Epithelial cell of esophagus (primary cell): ENCODE data around the gene GRIN2A.

Source experiments
- DNase-seq: peaks from one replicate; pipeline ENCODE4 v3.0.0; 2010; ENCODE audit warnings: low read depth
- H3K4me3 ChIP-seq: 2 replicates; pipeline ENCODE4 v1.5.1; 2011; ENCODE audit warnings: mild to moderate bottlenecking, low read length, control low read depth
- TF ChIP-seq, protein P1 (sequence below): IDR thresholded peaks from 2 replicates; pipeline ENCODE4 v1.5.1; 2011; ENCODE audit warnings: low read depth, mild to moderate bottlenecking, low read length, control low read depth, inconsistent platforms; ENCODE audit not compliant: insufficient read depth; ENCODE audit errors: missing control alignments

GRIN2A gene

DNA sequence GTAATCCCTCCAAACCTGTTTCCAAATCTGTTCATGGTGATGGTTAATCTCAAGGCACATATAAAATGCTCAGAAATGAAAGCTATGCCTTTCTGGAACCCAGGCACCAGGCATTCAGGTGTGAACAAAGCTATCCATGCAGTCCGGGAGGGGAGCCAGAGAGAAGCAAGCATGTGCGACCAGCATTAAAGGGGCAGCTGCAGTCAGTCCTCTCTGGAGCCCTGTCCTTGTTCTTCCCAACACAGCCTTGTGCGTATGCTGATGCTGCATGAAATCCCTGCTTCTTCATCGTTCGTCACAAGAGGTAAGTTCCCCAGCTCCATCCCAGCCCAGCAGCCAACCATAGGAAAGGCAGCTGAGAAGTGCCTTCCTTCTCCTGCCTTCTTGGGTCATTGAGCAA is 148.7 kb downstream of the GRIN2A start:
- DNase-seq, result no peak
- TF ChIP-seq, protein P1, sequence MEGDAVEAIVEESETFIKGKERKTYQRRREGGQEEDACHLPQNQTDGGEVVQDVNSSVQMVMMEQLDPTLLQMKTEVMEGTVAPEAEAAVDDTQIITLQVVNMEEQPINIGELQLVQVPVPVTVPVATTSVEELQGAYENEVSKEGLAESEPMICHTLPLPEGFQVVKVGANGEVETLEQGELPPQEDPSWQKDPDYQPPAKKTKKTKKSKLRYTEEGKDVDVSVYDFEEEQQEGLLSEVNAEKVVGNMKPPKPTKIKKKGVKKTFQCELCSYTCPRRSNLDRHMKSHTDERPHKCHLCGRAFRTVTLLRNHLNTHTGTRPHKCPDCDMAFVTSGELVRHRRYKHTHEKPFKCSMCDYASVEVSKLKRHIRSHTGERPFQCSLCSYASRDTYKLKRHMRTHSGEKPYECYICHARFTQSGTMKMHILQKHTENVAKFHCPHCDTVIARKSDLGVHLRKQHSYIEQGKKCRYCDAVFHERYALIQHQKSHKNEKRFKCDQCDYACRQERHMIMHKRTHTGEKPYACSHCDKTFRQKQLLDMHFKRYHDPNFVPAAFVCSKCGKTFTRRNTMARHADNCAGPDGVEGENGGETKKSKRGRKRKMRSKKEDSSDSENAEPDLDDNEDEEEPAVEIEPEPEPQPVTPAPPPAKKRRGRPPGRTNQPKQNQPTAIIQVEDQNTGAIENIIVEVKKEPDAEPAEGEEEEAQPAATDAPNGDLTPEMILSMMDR, result no peak

DNA sequence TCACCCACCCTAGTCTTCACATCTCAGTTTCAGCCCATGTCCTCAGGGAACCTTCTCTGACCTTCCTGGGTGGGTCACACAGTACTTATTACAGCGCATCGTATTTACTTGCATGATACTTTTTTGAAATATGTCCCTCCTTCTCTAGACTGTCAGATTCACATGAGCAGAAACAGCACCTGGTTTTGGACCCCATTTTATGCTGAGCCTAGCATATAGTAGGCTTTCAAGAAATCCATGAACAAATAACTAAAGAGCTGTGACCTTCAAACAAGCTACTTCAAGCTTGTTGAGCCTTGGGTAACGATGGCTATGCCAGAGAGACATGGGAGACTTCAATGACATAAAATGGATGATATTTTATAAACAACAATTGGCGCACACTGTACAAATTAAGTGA is 150.3 kb downstream of the GRIN2A start:
- H3K4me3 ChIP-seq, result no peak overlapping the region
- no peak for DNase-seq
- TF ChIP-seq, protein P1, result no peak

More for the DNA sequence above, 148.7 kb downstream of the GRIN2A start:
- no peak overlapping the region for H3K4me3 ChIP-seq

DNA sequence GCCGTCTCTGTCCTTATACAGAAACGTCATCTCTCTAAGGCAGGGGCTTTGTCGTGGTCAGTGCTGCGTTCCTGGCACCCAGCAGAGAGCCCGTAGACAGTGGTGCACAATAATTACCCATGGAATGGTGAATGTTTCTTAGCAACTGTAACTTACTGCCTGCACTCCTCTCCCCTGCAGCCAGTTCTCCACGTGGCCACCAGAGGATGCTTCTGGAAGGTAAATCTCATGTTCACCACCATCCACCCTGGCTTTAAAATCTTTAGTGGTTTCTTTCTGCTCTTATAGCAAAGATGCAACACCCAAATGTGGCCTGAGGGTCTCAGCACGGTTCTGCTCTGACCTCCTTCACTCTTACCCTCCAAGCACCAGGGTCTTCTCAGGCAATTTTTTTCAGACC is 150.8 kb downstream of the GRIN2A start:
- no peak overlapping the region for H3K4me3 ChIP-seq
- TF ChIP-seq, protein P1, result no peak
- DNase-seq, result no peak

DNA sequence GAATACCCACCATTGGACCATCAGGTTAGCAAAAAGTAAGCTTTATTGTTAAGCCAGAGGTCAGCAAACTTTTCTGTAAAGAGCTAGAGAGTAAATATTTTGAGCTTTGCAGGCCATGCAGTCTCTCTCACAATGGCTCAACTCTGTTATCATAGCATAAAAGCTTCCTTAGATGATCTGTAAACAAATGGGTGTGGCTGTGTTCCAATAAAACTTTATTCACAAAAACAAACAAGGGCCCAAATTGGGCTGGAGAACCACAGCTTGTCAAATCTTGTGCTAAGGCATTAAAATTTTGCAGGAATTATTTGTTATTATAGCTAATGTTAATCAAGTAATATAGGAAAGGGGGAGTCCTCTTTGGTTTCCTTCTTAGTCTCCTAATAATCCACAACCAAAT is 153.6 kb downstream of the GRIN2A start:
- TF ChIP-seq, protein P1, result no peak
- DNase-seq, result no peak
- H3K4me3 ChIP-seq, result no peak overlapping the region

DNA sequence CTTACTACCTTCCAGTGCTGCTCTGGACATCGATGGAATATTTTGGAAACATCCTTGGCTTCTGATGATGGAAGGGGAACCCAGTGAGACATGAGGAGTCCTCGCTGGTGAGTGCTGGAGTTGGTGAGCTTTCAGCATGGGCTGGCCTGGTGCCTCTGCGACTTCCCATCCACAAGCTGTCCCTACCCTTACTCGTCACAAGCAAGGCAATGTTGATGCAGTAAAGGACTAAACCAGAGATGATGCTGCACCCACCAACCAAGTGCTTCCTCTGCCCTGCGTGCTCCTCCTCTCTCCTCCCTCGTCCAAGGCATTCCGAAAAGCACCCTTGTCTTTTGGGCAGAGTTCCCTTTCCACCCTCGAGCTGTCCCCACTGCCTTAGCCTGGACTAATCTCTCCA is 154.7 kb downstream of the GRIN2A start:
- TF ChIP-seq, protein P1, result no peak
- DNase-seq, result no peak
- H3K4me3 ChIP-seq, result no peak overlapping the region

DNA sequence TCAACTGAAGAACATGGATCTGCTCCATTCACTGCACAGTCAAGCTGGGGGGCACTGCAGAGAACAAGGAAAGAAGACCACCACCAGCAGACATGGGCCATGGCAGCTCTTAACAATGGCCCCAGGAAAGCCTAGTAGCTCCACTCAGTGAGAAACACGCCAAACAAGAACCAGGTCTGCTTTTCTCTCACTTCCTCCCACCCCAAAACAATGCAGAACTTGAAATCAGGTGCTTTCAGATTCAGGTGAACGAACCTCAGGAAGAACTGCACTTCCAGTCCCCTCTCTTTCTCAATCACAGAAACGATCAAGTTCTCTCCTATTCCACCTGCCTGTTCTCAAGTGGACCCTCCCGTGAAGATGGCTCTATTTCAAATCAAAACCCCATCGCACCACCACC is 155.6 kb downstream of the GRIN2A start:
- TF ChIP-seq, protein P1, result no peak
- DNase-seq, result no peak
- H3K4me3 ChIP-seq, result no peak overlapping the region

DNA sequence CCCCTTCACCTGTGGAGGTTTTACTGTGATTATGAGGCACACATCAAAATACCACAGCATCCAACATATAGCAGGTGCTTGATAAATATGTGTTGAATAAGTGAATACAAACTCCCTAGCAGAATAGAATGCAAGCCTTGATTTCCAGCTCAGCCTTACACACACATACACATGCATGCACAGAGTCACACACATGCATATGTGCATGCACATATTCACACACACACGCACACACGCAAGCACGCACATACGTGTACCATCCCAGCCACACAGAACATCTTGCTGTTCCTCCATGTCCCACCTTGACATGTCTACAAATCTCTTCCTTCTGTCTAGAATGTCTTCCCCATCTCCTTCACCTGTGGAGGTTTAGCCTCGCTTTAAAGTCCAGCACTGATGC is 160.1 kb downstream of the GRIN2A start:
- TF ChIP-seq, protein P1, result no peak
- H3K4me3 ChIP-seq, result no peak overlapping the region
- no peak for DNase-seq
